H1 (cell line): ENCODE data around the gene OPHN1. TPM values are rescaled to one million over a fixed set of nuclear protein-coding genes. Genes with fewer than 3 reads are reported as not detected.

ENCODE experiments used
- CTCF ChIA-PET: fragments of 300-600 bp; sonication (Branson Sonifier 250); formaldehyde crosslinking; loops from one replicate; lab custom pipeline; 2021; ENCODE audit not compliant: partially characterized antibody; lab: Charles Lee
- POLR2A ChIA-PET: fragments of 300-600 bp; sonication (Branson Sonifier 250); formaldehyde crosslinking; loops from one replicate; lab custom pipeline; 2021; ENCODE audit warnings: inconsistent platforms; ENCODE audit not compliant: partially characterized antibody; lab: Charles Lee
- DNase-seq, 2 experiments: peaks; one replicate each; pipeline versions ENCODE4 v3.0.0 to v3.0.0-alpha.2; 2010 to 2022; ENCODE audit warnings: low spot score in 2 of 2, low read depth in 1 of 2, mixed read lengths in 1 of 2
- FAIRE-seq: peaks from 2 replicates; lab custom pipeline; 2011; peaks lifted over from hg19 to GRCh38; lab: Jason Lieb, UNC
- H2AFZ ChIP-seq: 2 replicates; pipeline ENCODE4 v1.8.1; 2012; ENCODE audit warnings: low read length, inconsistent platforms
- H2AK5ac ChIP-seq: 2 replicates; pipeline ENCODE4 v1.6.1; 2013; ENCODE audit warnings: low read depth, low read length
- H2BK120ac ChIP-seq: replicated peaks from 2 replicates; pipeline ENCODE3; 2013; ENCODE audit warnings: low read depth, low read length, inconsistent platforms
- H2BK12ac ChIP-seq: 2 replicates; pipeline ENCODE4 v1.6.1; 2013; ENCODE audit warnings: low read depth, low read length
- H2BK15ac ChIP-seq: 2 replicates; pipeline ENCODE4 v1.6.1; 2013; ENCODE audit warnings: low read length
- H2BK20ac ChIP-seq: 2 replicates; pipeline ENCODE4 v1.6.1; 2013; ENCODE audit warnings: low read length
- H2BK5ac ChIP-seq: 2 replicates; pipeline ENCODE4 v1.6.1; 2013; ENCODE audit warnings: low read depth, low read length
- H3K14ac ChIP-seq: 2 replicates; pipeline ENCODE4 v1.6.1; 2013; ENCODE audit warnings: inconsistent platforms; ENCODE audit not compliant: insufficient read length
- H3K18ac ChIP-seq: 2 replicates; pipeline ENCODE4 v1.6.1; 2013; ENCODE audit warnings: low read length; ENCODE audit errors: extremely low read depth
- H3K23ac ChIP-seq: 2 replicates; pipeline ENCODE4 v1.6.1; 2013; ENCODE audit warnings: inconsistent platforms; ENCODE audit not compliant: insufficient read length
- H3K23me2 ChIP-seq: 2 replicates; pipeline ENCODE4 v1.6.1; 2013; ENCODE audit warnings: low read depth, low read length
- H3K27ac ChIP-seq: 2 replicates; pipeline ENCODE4 v1.6.1; 2011; ENCODE audit warnings: low read depth, low read length, inconsistent platforms
- H3K27me3 ChIP-seq, 4 experiments: replicated peaks in 1 of 4; 1 replicate in 1 of 4; 2 replicates in 3 of 4; pipeline versions ENCODE4 v1.6.1 to v1.8.1; 2011 to 2013; ENCODE audit warnings: low read length in 3 of 4, mild to moderate bottlenecking in 3 of 4, inconsistent platforms in 2 of 4, mixed read lengths in 2 of 4, moderate library complexity in 1 of 4; ENCODE audit not compliant: control insufficient read depth in 3 of 4, insufficient read depth in 3 of 4; ENCODE audit errors: extremely low read depth in 1 of 4
- H3K36me3 ChIP-seq, 4 experiments: 2 replicates each; pipeline versions ENCODE4 v1.6.1 to v1.8.1; 2011 to 2013; ENCODE audit warnings: mild to moderate bottlenecking in 4 of 4, low read length in 3 of 4, moderate library complexity in 2 of 4, control low read depth in 1 of 4, inconsistent platforms in 1 of 4; ENCODE audit not compliant: insufficient read depth in 4 of 4, control insufficient read depth in 2 of 4
- H3K4ac ChIP-seq: replicated peaks from 2 replicates; pipeline ENCODE3; 2013; ENCODE audit warnings: low read length, low read depth, mixed read lengths, inconsistent platforms; ENCODE audit not compliant: insufficient read length
- H3K4me1 ChIP-seq, 4 experiments: replicated peaks in 1 of 4; 1 replicate in 1 of 4; 2 replicates in 3 of 4; pipeline versions ENCODE4 v1.6.1 to v1.8.1; 2011 to 2013; ENCODE audit warnings: low read length in 3 of 4, inconsistent platforms in 2 of 4, mixed read lengths in 1 of 4; ENCODE audit not compliant: insufficient read depth in 4 of 4, control insufficient read depth in 3 of 4
- H3K4me2 ChIP-seq, 2 experiments: 2 replicates each; pipeline versions ENCODE4 v1.6.1 to v1.8.1; 2011 to 2013; ENCODE audit warnings: low read depth in 2 of 2, low read length in 2 of 2, control low read depth in 1 of 2, inconsistent platforms in 1 of 2, mild to moderate bottlenecking in 1 of 2; ENCODE audit not compliant: insufficient read depth in 1 of 2
- H3K4me3 ChIP-seq, 4 experiments: fragments of 200-600, 300-600 bp in 1 of 4; sonication (generic), shearing (Covaris generic), sonication (Bioruptor Twin) in 1 of 4; 2 replicates each; pipeline versions ENCODE4 v1.5.1 to v1.8.1; 2011 to 2016; ENCODE audit warnings: low read length in 4 of 4, low read depth in 3 of 4, control low read depth in 2 of 4, inconsistent platforms in 2 of 4, mild to moderate bottlenecking in 2 of 4, mixed read lengths in 1 of 4, moderate library complexity in 1 of 4; ENCODE audit not compliant: insufficient read depth in 2 of 4; ENCODE audit errors: extremely low read depth in 1 of 4
- H3K56ac ChIP-seq: replicated peaks from 2 replicates; pipeline ENCODE3; 2013; ENCODE audit warnings: low read depth, mild to moderate bottlenecking, mixed read lengths, low read length, inconsistent platforms; ENCODE audit not compliant: insufficient read length
- H3K79me1 ChIP-seq: 2 replicates; pipeline ENCODE4 v1.6.1; 2013; ENCODE audit warnings: low read depth, low read length, control low read depth
- H3K79me2 ChIP-seq, 2 experiments: 2 replicates each; pipeline versions ENCODE4 v1.6.1 to v1.8.1; 2012 to 2013; ENCODE audit warnings: low read length in 2 of 2, mild to moderate bottlenecking in 2 of 2, inconsistent platforms in 1 of 2; ENCODE audit not compliant: insufficient read depth in 2 of 2, control insufficient read depth in 1 of 2
- H3K9ac ChIP-seq, 4 experiments: replicated peaks in 1 of 4; 1 replicate in 1 of 4; 2 replicates in 3 of 4; pipeline versions ENCODE4 v1.6.1 to v1.8.1; 2011 to 2013; ENCODE audit warnings: low read depth in 3 of 4, low read length in 3 of 4, control low read depth in 2 of 4, mild to moderate bottlenecking in 2 of 4, moderate library complexity in 2 of 4, inconsistent platforms in 1 of 4; ENCODE audit errors: extremely low read depth in 1 of 4
- H3K9me3 ChIP-seq, 2 experiments: 2 replicates each; pipeline versions ENCODE4 v1.6.1 to v1.8.1; 2012 to 2013; ENCODE audit warnings: mild to moderate bottlenecking in 2 of 2, moderate library complexity in 2 of 2, control low read depth in 1 of 2, inconsistent platforms in 1 of 2, low read depth in 1 of 2, low read length in 1 of 2, mixed read lengths in 1 of 2; ENCODE audit not compliant: insufficient read depth in 2 of 2
- H4K20me1 ChIP-seq, 2 experiments: replicated peaks in 1 of 2; 2 replicates each; pipeline versions ENCODE3 to v1.8.1; 2011 to 2013; ENCODE audit warnings: inconsistent platforms in 2 of 2, low read length in 2 of 2, mild to moderate bottlenecking in 1 of 2; ENCODE audit not compliant: insufficient read depth in 2 of 2, control insufficient read depth in 1 of 2
- H4K5ac ChIP-seq: 2 replicates; pipeline ENCODE4 v1.6.1; 2013; ENCODE audit warnings: low read length, low read depth, mixed read lengths, inconsistent platforms; ENCODE audit not compliant: insufficient read length
- H4K8ac ChIP-seq: 2 replicates; pipeline ENCODE4 v1.8.0; 2013; ENCODE audit warnings: mild to moderate bottlenecking, moderate library complexity, low read length, inconsistent platforms; ENCODE audit not compliant: insufficient read depth; ENCODE audit errors: extremely low read depth
- H4K91ac ChIP-seq: replicated peaks from 2 replicates; pipeline ENCODE3; 2013; ENCODE audit warnings: low read length, mixed read lengths, inconsistent platforms; ENCODE audit not compliant: insufficient read length
- BRCA1 ChIP-seq: IDR thresholded peaks from 2 replicates; pipeline ENCODE4 v1.6.1; 2012; ENCODE audit warnings: low read depth, low read length, improper control_type of control experiment
- KDM1A ChIP-seq: fragments of 200-600, 300-600 bp; sonication (generic); IDR thresholded peaks from 2 replicates; pipeline ENCODE4 v1.7.1; 2016; ENCODE audit warnings: mild to moderate bottlenecking, low read length, borderline replicate concordance
- SIN3A ChIP-seq, 2 experiments: IDR thresholded peaks in 1 of 2; conservative IDR thresholded peaks in 1 of 2; 2 replicates each; pipeline ENCODE4 v1.6.1; 2011 to 2012; ENCODE audit warnings: low read length in 2 of 2, improper control_type of control experiment in 1 of 2, low read depth in 1 of 2, mild to moderate bottlenecking in 1 of 2
- SUZ12 ChIP-seq: fragments of 200-600 bp; sonication (generic); IDR thresholded peaks from 2 replicates; pipeline ENCODE4 v1.6.1; 2012; ENCODE audit warnings: mild to moderate bottlenecking, inconsistent platforms, low read length, moderate library complexity, mixed read lengths
- TAF7 ChIP-seq: optimal IDR thresholded peaks from 2 replicates; pipeline ENCODE3; 2011; ENCODE audit warnings: low read depth, mild to moderate bottlenecking, inconsistent platforms, low read length, moderate library complexity, borderline replicate concordance
- WGBS, 2 experiments: shearing (Covaris generic) in 1 of 2; methylation state at CpG; one replicate each; pipeline versions ENCODE4 v1.1.6 to v1.1.7; 2013 to 2015; ENCODE audit warnings: low lambda C conversion rate in 2 of 2, mixed read lengths in 2 of 2, inconsistent platforms in 1 of 2, low coverage in 1 of 2, missing lambda C conversion rate in 1 of 2; ENCODE audit not compliant: insufficient replicate concordance in 2 of 2, insufficient coverage in 1 of 2, insufficient read length in 1 of 2; ENCODE audit errors: extremely low coverage in 1 of 2, missing lambda C conversion rate in 1 of 2; 5-methylcytosine and 5-hydroxymethylcytosine counted together
- polyA plus RNA-seq, 7 experiments: library from polyadenylated mRNA; depleted of rRNA in 3 of 7; stranded (reverse) in 5 of 7; unstranded in 2 of 7; fragments of >200 nt in 5 of 7; fragments of 200-250 nt in 2 of 7; gene quantifications; 1 replicate in 5 of 7; 2 replicates in 1 of 7; 4 replicates in 1 of 7; pipeline versions ENCODE4 v1.2.1 to v1.2.3, GENCODE V29; 2011 to 2013; ENCODE audit warnings: missing spikeins in 2 of 7, mixed read lengths in 2 of 7
- total RNA-seq: library from RNA; stranded (reverse); fragmentation: NEBNext Ultra II Directional; extraction: Animal tissue kit (Norgen Biotek cat#: 25700); gene quantifications from 2 replicates; pipeline ENCODE4 v1.2.1, GENCODE V29; 2021
- TF ChIP-seq, protein P1 (sequence below): IDR thresholded peaks from 2 replicates; pipeline ENCODE4 v1.6.1; 2012; ENCODE audit warnings: low read length, inconsistent platforms

Gene OPHN1
- total and polyA plus RNA-seq, 2 of the 8 experiments (the other 6 are each of a cell fraction or from before 2014, with no cell fraction given) = 1.2 to 3.5 TPM

DNA sequence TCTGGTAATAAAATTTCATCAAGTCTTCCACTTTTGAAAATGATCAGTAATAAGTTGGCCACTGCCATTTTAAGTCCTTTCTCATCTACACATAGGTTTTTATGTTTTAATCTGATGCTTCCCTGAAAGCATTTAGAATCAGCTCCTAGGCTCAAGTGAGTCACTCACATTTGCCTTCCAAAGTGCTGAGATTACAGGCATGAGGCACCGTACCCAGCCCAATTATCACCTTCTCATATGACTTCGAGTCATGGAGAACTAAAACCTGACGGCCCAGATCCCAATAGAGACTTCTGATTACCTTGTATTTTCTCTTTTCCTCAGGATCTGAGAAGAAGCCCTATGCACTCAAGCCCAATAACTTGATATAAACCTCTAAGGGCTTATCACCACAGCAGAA, 140.8 kb downstream of the OPHN1 start:
- Histone ChIP-seq H2AK5ac (no peak overlapping the region), H2BK5ac (no peak overlapping the region), H3K9me3 (no peaks in the 10 kb centered on the region), H3K23ac (no peak overlapping the region), H3K27me3 (no peaks in the 10 kb centered on the region), H3K4me1 (no peaks in the 10 kb centered on the region), H2AFZ (no peak overlapping the region), H4K8ac (no peak overlapping the region), H3K27ac (no peak overlapping the region), H3K79me2 (no peaks in the 10 kb centered on the region), H4K5ac (no peak overlapping the region), H3K36me3 (no peaks in the 10 kb centered on the region), H4K20me1 (no peaks in the 10 kb centered on the region), H3K23me2 (no peaks in the 10 kb centered on the region), H3K9ac (no peak overlapping the region), H3K56ac (no peak overlapping the region), H3K4me3 (no peak overlapping the region), H2BK120ac (no peak overlapping the region), H3K4me2 (no peak overlapping the region), H4K91ac (no peak overlapping the region), H3K79me1 (no peaks in the 10 kb centered on the region), H2BK15ac (no peak overlapping the region), H3K4ac (no peak overlapping the region), H2BK12ac (no peak overlapping the region), H3K18ac (no peak overlapping the region), H3K14ac (no peak overlapping the region), H2BK20ac (no peak overlapping the region)
- FAIRE-seq (no peak), DNase-seq (no peak)
- POLR2A ChIA-PET = no interaction called here
- 89% methylated on average over 3 of the region's 3 CpGs; no CpG with 5 or more reads in 1 of the 2 experiments for WGBS, 2 experiments
- CTCF ChIA-PET = no interaction called here
- TF ChIP-seq TAF7 (no peak), SUZ12 (no peak), SIN3A (conservative IDR thresholded peaks at IDR 0.05 in 1 of 2, IDR thresholded peaks at IDR 0.05 in 1 of 2; ENCODE audit: low read depth in 1 of 2, low read length in 2 of 2) (no peak), KDM1A (no peak), BRCA1 (no peak)
- TF ChIP-seq, protein P1, sequence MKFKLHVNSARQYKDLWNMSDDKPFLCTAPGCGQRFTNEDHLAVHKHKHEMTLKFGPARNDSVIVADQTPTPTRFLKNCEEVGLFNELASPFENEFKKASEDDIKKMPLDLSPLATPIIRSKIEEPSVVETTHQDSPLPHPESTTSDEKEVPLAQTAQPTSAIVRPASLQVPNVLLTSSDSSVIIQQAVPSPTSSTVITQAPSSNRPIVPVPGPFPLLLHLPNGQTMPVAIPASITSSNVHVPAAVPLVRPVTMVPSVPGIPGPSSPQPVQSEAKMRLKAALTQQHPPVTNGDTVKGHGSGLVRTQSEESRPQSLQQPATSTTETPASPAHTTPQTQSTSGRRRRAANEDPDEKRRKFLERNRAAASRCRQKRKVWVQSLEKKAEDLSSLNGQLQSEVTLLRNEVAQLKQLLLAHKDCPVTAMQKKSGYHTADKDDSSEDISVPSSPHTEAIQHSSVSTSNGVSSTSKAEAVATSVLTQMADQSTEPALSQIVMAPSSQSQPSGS = no peak
